NCI-H1105 treated with DMSO at 0.1 percent for 48 hours (cell line): ENCODE data around the gene ZBTB17.
"Not testable (repeated sequence)": the region's sequence is repeated elsewhere in the genome, so short reads cannot be mapped to it uniquely, and the experiment has no call there.

ENCODE experiments used
- DNase-seq: peaks from one replicate; lab custom pipeline; 2025; lab: John Stamatoyannopoulos, UW

ZBTB17 gene

GRCh38 chr1:15896841-15897610 lies 78.9 kb downstream of the ZBTB17 start:
- DNase-seq: not testable (repeated sequence)

- DNase-seq: no peak
These were observed 80.7 kb downstream of the ZBTB17 start for GRCh38 chr1:15895233-15895632.

- DNase-seq: not testable (repeated sequence)
These were observed 82.9 kb downstream of the ZBTB17 start for GRCh38 chr1:15892857-15893599.
